ENCODE data around the gene PRR5.
"Not testable (repeated sequence)": the region's sequence is repeated elsewhere in the genome, so short reads cannot be mapped to it uniquely, and the experiment has no call there.

PRR5 gene

GRCh38 chr22:44735518-44736428, 33.8 kb downstream of the PRR5 start:
- peak; percentile 75 for DNase-seq (ENCODE audit: low spot score)

DNA sequence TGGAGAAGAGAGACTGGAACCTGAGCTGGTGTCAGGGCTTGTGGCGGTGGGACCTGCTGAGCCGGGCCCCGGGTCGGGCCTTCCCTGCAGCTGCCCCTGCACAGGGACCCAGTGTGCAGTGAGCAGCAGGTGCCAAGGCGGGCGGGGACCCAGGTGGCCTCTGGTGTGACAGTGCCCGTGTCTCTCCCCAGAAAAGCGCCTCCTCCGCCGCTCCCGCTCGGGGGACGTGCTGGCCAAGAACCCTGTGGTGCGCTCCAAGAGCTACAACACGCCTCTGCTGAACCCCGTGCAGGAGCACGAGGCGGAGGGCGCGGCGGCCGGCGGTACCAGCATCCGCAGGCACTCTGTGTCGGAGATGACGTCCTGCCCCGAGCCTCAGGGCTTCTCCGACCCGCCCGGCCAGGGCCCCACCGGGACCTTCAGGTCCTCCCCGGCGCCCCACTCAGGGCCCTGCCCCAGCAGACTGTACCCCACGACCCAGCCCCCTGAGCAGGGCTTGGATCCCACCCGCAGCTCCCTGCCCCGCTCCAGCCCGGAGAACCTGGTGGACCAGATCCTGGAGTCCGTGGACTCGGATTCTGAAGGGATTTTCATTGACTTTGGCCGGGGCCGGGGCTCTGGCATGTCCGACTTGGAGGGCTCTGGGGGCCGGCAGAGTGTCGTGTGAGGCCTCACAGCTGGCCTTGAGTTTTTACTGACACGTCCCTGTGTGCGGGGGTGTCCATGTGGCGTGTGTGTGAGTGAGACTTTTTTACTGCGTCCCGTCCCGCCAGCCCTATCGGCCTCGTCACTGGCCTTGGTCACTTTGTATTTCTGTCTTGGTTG, 34.8 kb downstream of the PRR5 start:
- DNase-seq (ENCODE audit: low spot score): no peak

GRCh38 chr22:44737406-44738346, 35.7 kb downstream of the PRR5 start:
- no peak for DNase-seq (ENCODE audit: low spot score)

- no peak for DNase-seq (ENCODE audit: low spot score)
Measured at GRCh38 chr22:44738347-44738715, 36.3 kb downstream of the PRR5 start.

DNA sequence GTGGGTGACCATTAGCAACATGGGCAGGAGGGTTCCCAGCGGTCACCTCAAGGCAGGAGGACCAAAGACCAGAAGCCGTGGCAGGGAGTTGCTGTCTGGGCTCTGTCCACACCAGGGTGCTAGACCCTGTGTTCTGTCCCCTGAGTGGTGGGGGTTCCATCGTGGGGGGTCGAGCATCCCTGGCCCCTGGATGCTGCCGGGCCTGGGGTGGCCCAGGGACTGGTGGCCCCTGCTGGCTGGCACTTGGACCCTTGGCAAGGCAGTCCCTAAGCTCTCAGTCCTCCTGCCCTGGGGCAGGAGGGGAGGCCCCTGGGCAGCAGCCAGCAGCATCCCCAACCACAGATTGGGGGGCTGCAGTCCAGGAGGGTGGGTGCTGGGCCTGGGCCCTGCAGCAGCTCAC, 37.0 kb downstream of the PRR5 start:
- DNase-seq (ENCODE audit: low spot score): no peak

- not testable (repeated sequence) for DNase-seq (ENCODE audit: low spot score)
Measured at GRCh38 chr22:44739666-44740065, 37.7 kb downstream of the PRR5 start.

GRCh38 chr22:44740307-44740706, 38.3 kb downstream of the PRR5 start:
- no peak for DNase-seq (ENCODE audit: low spot score)

- no peak for DNase-seq (ENCODE audit: low spot score)
Measured at GRCh38 chr22:44741929-44742328, 39.9 kb downstream of the PRR5 start.

DNA sequence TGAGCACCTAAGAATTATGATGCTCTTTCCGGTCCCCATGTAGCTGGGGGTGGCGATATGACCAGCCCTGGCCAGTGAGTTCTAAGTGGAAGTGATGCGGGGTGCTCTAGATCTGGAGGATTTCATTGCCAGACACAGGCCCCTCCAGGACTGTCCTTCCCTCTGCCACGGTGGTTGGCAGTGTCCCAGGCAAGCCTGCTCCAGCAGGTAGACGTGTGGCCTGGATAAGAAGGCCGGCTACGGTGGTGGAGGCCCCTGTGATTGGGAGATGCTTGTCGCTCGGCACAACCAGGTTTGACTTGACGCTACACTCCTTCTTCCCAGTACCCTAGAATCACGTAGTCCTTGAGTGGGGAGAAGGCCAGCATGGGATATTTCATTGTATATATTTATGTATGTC, 41.2 kb downstream of the PRR5 start:
- no peak for DNase-seq (ENCODE audit: low spot score)

DNA sequence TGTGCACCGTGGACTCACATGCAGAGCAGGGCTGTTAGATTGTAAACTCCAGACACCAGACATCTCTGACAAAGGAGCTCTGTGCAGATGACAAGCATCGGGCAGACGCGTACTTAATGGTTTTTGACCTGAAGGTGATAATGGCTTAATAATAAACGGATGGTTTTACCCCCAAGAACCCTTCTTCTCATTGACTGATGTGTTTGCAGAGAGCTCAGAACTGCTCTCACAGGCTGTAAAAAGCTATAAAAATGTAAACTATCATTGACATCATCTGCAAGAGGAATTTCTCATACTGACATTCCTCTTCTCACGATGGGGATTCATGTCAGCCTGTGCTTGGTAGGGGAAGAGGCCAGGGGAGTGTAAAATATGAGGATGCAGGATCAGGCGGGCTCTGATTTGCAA, 41.8 kb downstream of the PRR5 start:
- no peak for DNase-seq (ENCODE audit: low spot score)

GRCh38 chr22:44745853-44746789, 44.1 kb downstream of the PRR5 start:
- DNase-seq (ENCODE audit: low spot score): no peak

- DNase-seq (ENCODE audit: low spot score): not testable (repeated sequence)
Measured at GRCh38 chr22:44747784-44748127, 45.8 kb downstream of the PRR5 start.

DNA sequence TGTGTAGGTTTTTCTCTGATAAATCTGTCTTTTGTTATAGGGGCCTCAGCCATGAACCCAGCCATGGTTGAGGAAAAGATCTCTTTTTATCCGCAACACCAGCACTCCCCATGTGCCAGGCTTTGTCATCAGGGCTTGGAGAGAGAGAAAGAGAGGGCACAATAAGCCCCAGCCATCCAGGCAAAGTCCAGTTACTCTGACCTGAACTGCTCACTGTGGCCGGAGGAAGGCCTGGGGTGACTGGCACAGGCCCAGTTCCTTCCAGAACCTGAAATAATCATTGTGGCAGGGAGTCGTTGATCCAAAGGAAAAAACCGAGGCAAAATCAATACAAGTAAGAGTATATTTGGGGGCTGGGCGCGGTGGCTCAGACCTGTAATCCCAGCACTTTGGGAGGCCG, 46.5 kb downstream of the PRR5 start:
- no peak for DNase-seq (ENCODE audit: low spot score)

DNA sequence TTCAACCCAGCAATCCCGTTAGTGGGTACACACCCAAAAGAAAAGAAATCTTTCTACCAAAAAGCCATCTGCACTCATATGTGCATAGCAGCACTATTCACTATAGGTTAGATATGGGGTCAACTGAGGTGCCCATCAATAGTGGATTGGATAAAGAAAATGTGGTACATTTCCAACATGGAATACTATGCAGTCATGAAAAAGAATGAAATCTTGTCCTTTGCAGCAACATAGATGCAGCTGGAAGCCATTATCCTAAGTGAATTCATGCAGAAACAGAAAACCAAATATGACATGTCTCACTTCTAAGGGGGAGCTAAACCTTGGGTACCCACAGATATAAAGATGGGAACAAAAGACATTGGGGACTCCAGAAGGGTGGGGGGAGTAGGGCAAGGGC, 48.5 kb downstream of the PRR5 start:
- no peak for DNase-seq (ENCODE audit: low spot score)

DNA sequence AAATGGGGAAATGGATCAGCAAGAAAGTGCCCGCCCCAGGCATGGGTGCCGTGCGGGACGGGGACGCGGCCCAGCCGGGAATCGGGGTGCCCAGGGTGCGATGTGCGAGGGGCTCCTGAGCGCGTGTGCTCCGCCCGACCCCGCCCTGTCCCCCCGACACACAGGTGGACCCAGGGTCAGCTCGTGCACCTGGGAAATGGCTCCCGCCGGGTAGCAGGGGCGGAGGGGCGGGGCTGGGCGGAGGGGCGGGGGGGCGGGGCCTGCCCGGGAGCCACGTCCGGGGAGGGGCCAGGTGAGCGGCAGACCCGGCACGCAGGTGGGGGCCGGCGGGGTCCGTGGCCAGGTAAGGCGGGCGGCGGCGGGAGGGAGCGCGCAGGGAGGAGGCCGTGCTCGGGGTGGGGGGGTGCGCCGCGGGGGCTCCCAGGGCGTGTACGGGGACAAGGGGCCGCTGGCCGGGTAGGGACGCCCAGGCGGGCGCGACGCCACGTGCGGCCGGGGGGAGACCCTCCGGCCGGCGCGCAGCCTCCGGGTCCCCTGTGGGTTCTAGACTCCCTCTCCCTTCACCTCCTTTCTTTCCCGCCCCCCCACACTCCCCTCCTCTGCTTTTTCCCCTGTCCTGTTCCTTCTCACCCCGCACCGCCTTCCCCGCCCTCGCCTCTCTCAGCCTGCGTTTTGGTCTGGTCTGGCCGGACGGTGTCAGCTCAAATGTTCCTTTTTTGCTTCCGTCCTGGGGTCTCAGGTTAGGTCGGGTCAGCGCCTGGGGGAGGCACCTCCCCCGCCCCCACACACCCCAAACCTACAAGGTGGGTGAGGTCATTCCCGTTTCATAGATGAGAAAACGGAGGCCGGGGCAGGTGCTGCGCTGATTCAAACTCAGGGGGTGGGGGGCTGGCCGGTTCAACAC, 50.5 kb downstream of the PRR5 start, which contains the start of gene ARHGAP8:
Gene ARHGAP8 (plus strand): TSS at position 291 of the 904 bp plus-strand sequence. CDS start 33,953 bp downstream, outside the sequence.
- DNase-seq (ENCODE audit: low spot score): no peak

DNA sequence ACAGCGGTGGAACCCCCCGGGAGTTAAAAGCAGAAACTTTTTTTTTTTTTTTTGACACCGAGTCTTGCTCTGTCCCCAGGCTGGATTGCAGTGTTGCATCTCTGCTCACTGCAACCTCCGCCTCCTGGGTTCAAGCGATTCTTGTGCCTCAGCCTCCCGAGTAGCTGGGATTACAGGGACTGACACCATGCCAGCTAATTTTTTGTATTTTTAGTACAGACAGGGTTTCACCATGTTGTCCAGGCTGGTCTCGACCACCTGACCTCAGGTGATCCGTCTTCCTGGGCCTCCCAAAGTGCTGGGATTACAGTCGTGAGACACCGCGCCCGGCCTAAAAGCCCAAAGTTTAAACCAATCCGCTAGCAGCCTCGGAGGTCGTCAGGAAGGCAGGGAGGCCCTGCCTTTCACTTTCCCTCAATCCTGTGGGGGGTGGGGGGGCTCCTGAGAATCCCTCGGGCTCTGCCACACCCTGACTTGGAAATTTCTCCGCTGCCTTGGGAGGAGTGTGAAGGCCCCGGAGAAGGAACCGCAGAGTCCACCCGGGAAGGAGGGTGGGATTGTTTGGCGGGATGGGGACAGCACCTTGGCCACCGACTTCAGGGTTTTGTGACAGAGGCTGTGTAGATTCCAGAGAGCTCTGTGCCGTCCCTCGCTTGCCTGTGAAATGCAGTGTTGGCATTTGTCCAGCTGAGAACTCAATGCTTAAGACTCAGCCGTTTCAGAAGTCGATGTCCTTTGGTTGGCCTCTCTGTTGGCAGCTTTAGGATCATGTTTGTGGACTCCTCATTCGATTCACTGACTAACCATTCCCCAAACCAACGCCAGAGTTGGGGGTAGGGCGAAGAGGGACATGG, 51.4 kb downstream of the PRR5 start:
- DNase-seq (ENCODE audit: low spot score): peak; percentile 39

DNA sequence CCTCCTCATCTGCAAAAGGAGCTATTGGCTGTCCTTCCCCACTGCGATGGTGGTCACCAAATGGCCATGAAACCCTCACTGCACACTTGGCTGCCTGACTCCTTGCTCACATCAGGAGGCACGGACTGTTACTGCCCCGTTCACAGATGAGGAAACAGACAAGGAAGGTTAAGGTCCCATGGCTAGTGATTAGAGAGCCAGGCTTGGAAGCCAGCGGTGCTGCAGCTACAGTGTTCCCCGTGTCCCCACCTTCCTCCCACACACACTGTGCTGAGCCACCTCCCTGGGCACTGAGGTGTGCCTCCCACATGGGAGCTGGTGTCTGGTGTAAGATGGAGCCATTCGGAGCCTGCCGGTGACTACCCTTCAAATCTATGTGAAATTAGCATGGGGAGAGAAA, 53.0 kb downstream of the PRR5 start:
- no peak for DNase-seq (ENCODE audit: low spot score)

GRCh38 chr22:44755417-44755816, 53.4 kb downstream of the PRR5 start:
- no peak for DNase-seq (ENCODE audit: low spot score)

DNA sequence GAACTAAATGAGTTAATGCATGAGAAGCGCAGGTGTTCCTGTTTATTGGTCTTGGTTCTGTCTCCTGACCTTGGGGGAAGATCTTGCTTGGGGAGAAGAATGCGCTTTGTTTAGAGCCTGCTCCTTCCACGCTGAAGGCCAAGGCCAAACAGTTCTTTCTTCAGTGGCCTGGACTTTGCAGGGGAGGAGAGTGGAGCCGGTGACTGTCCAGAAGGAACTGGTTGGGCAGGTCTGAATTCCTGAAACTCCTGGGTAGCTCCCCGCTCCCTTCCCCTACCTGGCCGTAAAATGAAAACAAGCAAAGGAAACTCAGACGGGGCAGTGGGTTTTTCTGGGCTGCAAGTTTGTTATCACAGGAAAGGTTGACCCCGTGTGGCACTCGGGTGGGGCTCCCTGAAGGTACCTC, 54.0 kb downstream of the PRR5 start:
- DNase-seq (ENCODE audit: low spot score): no peak
